CD1c-positive myeloid dendritic cell (primary cell): ENCODE measurements around the gene HOXA7.

ENCODE experiments used
- DNase-seq: peaks from one replicate; pipeline ENCODE4 v3.0.0-alpha.2; 2016; ENCODE audit errors: extremely low spot score

Gene HOXA7

GRCh38 chr7:27106901-27107240, 49.6 kb downstream of the HOXA7 start:
- no peak for DNase-seq

GRCh38 chr7:27106181-27106900, 50.1 kb downstream of the HOXA7 start:
- no peak for DNase-seq

- no peak for DNase-seq
Observed at GRCh38 chr7:27105301-27106031, 51.0 kb downstream of the HOXA7 start.

DNA sequence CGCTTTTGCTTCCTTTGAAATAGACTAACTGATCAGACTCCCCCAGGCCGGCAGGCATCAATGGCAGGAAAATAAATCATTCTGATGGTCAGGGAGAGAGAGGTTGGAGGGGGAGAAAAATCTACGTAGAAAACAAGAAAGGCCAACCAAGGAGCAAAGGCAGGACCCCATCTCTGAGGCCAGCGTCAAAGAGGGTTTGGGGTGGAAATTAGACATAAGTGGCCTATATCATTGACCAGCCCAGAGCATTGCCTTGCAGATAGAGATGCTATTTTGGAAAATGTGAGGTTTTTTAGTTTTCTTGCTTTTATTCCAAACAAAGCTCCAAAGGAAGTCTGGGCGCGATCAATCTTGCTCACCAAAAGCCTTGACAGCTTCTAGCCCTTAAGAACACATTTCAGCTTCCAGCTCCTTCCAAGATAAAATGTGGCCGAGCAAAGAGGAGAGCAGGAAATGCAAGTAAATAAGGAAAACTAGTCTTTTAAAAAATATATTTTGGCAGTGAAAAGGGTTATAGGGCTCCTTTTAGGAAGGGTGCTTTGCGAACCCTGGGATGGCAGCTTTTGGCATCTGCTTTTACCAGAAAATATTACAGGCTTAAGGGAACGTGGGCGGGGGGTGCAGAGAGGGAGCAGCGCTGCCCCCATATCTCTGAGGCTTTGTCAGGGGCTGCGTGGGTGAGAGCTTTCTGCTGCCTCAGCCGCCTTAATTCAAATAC, 52.0 kb downstream of the HOXA7 start:
- no peak for DNase-seq
